Measurements from ENCODE around the gene CD209.

GRCh38 chr19:7706188-7706954, 41.0 kb downstream of the CD209 start:
- TF ChIP-seq CTCF (conservative IDR thresholded peaks at IDR 0.05 in 1 of 2, IDR thresholded peaks at IDR 0.05 in 1 of 2; ENCODE audit: extremely low read depth in 1 of 2, insufficient read depth in 1 of 2, low read depth in 1 of 2, low read length in 2 of 2) (no peak), EZH2 (IDR thresholded peaks at IDR 0.05; ENCODE audit: borderline replicate concordance, low read length) (no peak)

Data from mammary epithelial cell (primary cell).